HG02623 (cell line): ENCODE results near the gene SMOC2.
"Not testable (repeated sequence)": the region's sequence is repeated elsewhere in the genome, so short reads cannot be mapped to it uniquely, and the experiment has no call there.

Source experiments
- ATAC-seq: cut with Tn5 transposase; IDR thresholded peaks from one replicate; pipeline ENCODE4 v1.9.1; 2021; ENCODE audit warnings: moderate library complexity; ENCODE audit not compliant: unreplicated experiment

The SMOC2 gene

GRCh38 chr6:168537540-168537884 is 96.5 kb downstream of the SMOC2 start:
- ATAC-seq, result no peak

GRCh38 chr6:168538188-168538891 is 97.4 kb downstream of the SMOC2 start:
- ATAC-seq, result not testable (repeated sequence)

- ATAC-seq, result no peak
Observed at GRCh38 chr6:168538892-168539811, 98.2 kb downstream of the SMOC2 start.

GRCh38 chr6:168540713-168541291 is 99.8 kb downstream of the SMOC2 start:
- ATAC-seq, result no peak

GRCh38 chr6:168541307-168541706 is 100.3 kb downstream of the SMOC2 start:
- ATAC-seq, result no peak

GRCh38 chr6:168542301-168542700 is 101.3 kb downstream of the SMOC2 start:
- ATAC-seq, result no peak

GRCh38 chr6:168545428-168545827 is 104.4 kb downstream of the SMOC2 start:
- ATAC-seq, result no peak

GRCh38 chr6:168546151-168546550 is 105.2 kb downstream of the SMOC2 start:
- no peak for ATAC-seq

GRCh38 chr6:168546730-168547129 is 105.7 kb downstream of the SMOC2 start:
- no peak for ATAC-seq

GRCh38 chr6:168550326-168550725 is 109.3 kb downstream of the SMOC2 start:
- ATAC-seq, result no peak

- no peak for ATAC-seq
Observed at GRCh38 chr6:168554472-168554871, 113.5 kb downstream of the SMOC2 start.

GRCh38 chr6:168554898-168555617 is 114.1 kb downstream of the SMOC2 start:
- ATAC-seq, result no peak

GRCh38 chr6:168555618-168556273 is 114.8 kb downstream of the SMOC2 start:
- no peak for ATAC-seq

- ATAC-seq, result no peak
Observed at GRCh38 chr6:168557512-168557911, 116.5 kb downstream of the SMOC2 start.

GRCh38 chr6:168558686-168559085 is 117.7 kb downstream of the SMOC2 start:
- ATAC-seq, result no peak

- no peak for ATAC-seq
Observed at GRCh38 chr6:168559574-168560098, 118.7 kb downstream of the SMOC2 start.

- no peak for ATAC-seq
Observed at GRCh38 chr6:168560126-168560525, 119.1 kb downstream of the SMOC2 start.

GRCh38 chr6:168562576-168563151 is 121.7 kb downstream of the SMOC2 start:
- ATAC-seq, result no peak

- no peak for ATAC-seq
Observed at GRCh38 chr6:168563656-168564055, 122.7 kb downstream of the SMOC2 start.

- ATAC-seq, result no peak
Observed at GRCh38 chr6:168565112-168565511, 124.1 kb downstream of the SMOC2 start.
